PC-3 (cell line): ENCODE data around the gene AGAP1. TPM values are rescaled to one million over a fixed set of nuclear protein-coding genes. Genes with fewer than 3 reads are reported as not detected.

Source experiments
- ATAC-seq: fragments of 200-7000 bp; cut with Tn5 transposase; 2 replicates; pipeline ENCODE4 v1.9.1; 2020; ENCODE audit warnings: mild to moderate bottlenecking, moderate library complexity
- BruUV-seq: library from RNA; stranded (reverse); fragments of 400-500 nt; replicated peaks from 2 replicates; lab custom pipeline; 2021; lab: Mats Ljungman, UMichigan
- CTCF ChIA-PET: fragments of 300-600 bp; sonication (Branson Sonifier 250); formaldehyde crosslinking; loops from one replicate; lab custom pipeline; 2022; ENCODE audit warnings: antibody characterized with exemption; lab: Charles Lee
- POLR2A ChIA-PET: fragments of 300-600 bp; sonication (Branson Sonifier 250); formaldehyde crosslinking; loops from one replicate; lab custom pipeline; 2022; ENCODE audit warnings: antibody characterized with exemption; ENCODE audit not compliant: unreplicated experiment; lab: Charles Lee
- DNase-seq: peaks from one replicate; pipeline ENCODE4 v3.0.0-alpha.2; 2015
- H2AFZ ChIP-seq: fragments of 300-600 bp; sonication (generic); 2 replicates; pipeline ENCODE4 v1.6.0; 2016; ENCODE audit warnings: antibody characterized with exemption, low read length
- H3F3A ChIP-seq: fragments of 300-600 bp; sonication (generic); one replicate; pipeline ENCODE4 v1.6.0; 2017; ENCODE audit warnings: antibody characterized with exemption, low read length, control low read depth, mild to moderate bottlenecking; ENCODE audit not compliant: unreplicated experiment
- H3K27ac ChIP-seq: fragments of 300-600 bp; sonication (generic); 2 replicates; pipeline ENCODE4 v1.5.1; 2016; ENCODE audit warnings: mild to moderate bottlenecking, low read length
- H3K27me3 ChIP-seq: fragments of 300-600 bp; sonication (generic); 2 replicates; pipeline ENCODE4 v1.6.1; 2016; ENCODE audit warnings: low read length, mixed read lengths
- H3K36me3 ChIP-seq: fragments of 300-600 bp; sonication (generic); 2 replicates; pipeline ENCODE4 v1.6.1; 2016; ENCODE audit warnings: low read depth, mixed run types, low read length, mixed read lengths
- H3K4me1 ChIP-seq: fragments of 300-600 bp; sonication (generic); 2 replicates; pipeline ENCODE4 v1.5.1; 2016; ENCODE audit warnings: low read length; ENCODE audit not compliant: insufficient read depth
- H3K4me2 ChIP-seq: fragments of 300-600 bp; sonication (generic); 2 replicates; pipeline ENCODE4 v1.6.0; 2016; ENCODE audit warnings: low read length
- H3K4me3 ChIP-seq: fragments of 300-600 bp; sonication (generic); 2 replicates; pipeline ENCODE4 v1.5.1; 2016; ENCODE audit warnings: mild to moderate bottlenecking, low read length, mixed read lengths
- H3K79me2 ChIP-seq: fragments of 300-600 bp; sonication (generic); 2 replicates; pipeline ENCODE4 v1.6.1; 2017; ENCODE audit warnings: low read length, mixed read lengths
- H3K9ac ChIP-seq: fragments of 300-600 bp; sonication (generic); 2 replicates; pipeline ENCODE4 v1.6.0; 2016; ENCODE audit warnings: mild to moderate bottlenecking, low read length
- H3K9me2 ChIP-seq: fragments of 300-600 bp; sonication (generic); replicated peaks from 2 replicates; pipeline ENCODE4 v1.6.1; 2016; ENCODE audit warnings: mixed run types, low read length, mixed read lengths
- H3K9me3 ChIP-seq: fragments of 300-600 bp; sonication (generic); 2 replicates; pipeline ENCODE4 v1.6.1; 2016; ENCODE audit warnings: low read length, mixed read lengths
- H4K20me1 ChIP-seq: fragments of 300-600 bp; sonication (generic); 2 replicates; pipeline ENCODE4 v1.6.1; 2016; ENCODE audit warnings: low read length, mixed read lengths
- CTCF ChIP-seq: fragments of 300-600 bp; sonication (generic); conservative IDR thresholded peaks from 2 replicates; pipeline ENCODE4 v1.5.1; 2017; ENCODE audit warnings: antibody characterized with exemption, low read depth, mild to moderate bottlenecking, low read length
- EZH2 ChIP-seq: fragments of 300-600 bp; sonication (generic); IDR thresholded peaks from one replicate; pipeline ENCODE4 v1.6.1; 2017; ENCODE audit warnings: antibody characterized with exemption, mild to moderate bottlenecking, low read length; ENCODE audit not compliant: unreplicated experiment
- EZH2phosphoT487 ChIP-seq: fragments of 300-600 bp; sonication (generic); IDR thresholded peaks from 2 replicates; pipeline ENCODE4 v1.6.1; 2018; ENCODE audit warnings: mild to moderate bottlenecking, antibody characterized with exemption, low read length, borderline replicate concordance
- intact Hi-C: fragments of 100-400 bp; cut with micrococcal nuclease; formaldehyde crosslinking; loops from 2 replicates; pipeline ENCODE4 v1.9.0; 2023
- total RNA-seq: library from RNA; depleted of rRNA; stranded (reverse); fragments of >200 nt; gene quantifications from 2 replicates; pipeline ENCODE4 v1.2.3, GENCODE V29; 2014

AGAP1 gene
- total RNA-seq, 1 experiment from 2014 or later = 31.0 TPM

- ATAC-seq = no peak
- intact Hi-C loops = no loop called here
These were observed 548.2 kb downstream of the AGAP1 start for GRCh38 chr2:236042087-236042486.

GRCh38 chr2:236044191-236044590 is 550.3 kb downstream of the AGAP1 start:
- no peak for DNase-seq
- ChIA-PET CTCF (no interaction called here), POLR2A (interaction anchor here (0.6 kb wide), 1 partner anchor 154 kb away, joined by 3 read pairs; no protein-coding TSS in a partner anchor)
- H3K4me1 ChIP-seq = peaks cover 30% of the 10 kb centered on the region
- no peaks in the 10 kb centered on the region for H3K9me3 ChIP-seq
- no peaks in the 10 kb centered on the region for H3K27me3 ChIP-seq
- H3K9me2 ChIP-seq = no peaks in the 10 kb centered on the region
- H3K9ac ChIP-seq = no peak overlapping the region
- no peak overlapping the region for H3K4me2 ChIP-seq
- no peak overlapping the region for H2AFZ ChIP-seq
- ATAC-seq = no peak
- BruUV-seq = no TSS peak
- no peaks in the 10 kb centered on the region for H3F3A ChIP-seq
- no peak overlapping the region for H3K27ac ChIP-seq
- H3K36me3 ChIP-seq = peaks cover 3% of the 10 kb centered on the region; the same call in 1 of the 2 replicates
- H3K79me2 ChIP-seq = no peaks in the 10 kb centered on the region
- H3K4me3 ChIP-seq = no peak overlapping the region
- intact Hi-C loops = no loop called here
- TF ChIP-seq EZH2 = no peak
- no peak for TF ChIP-seq CTCF
- TF ChIP-seq EZH2phosphoT487 = no peak
- no peaks in the 10 kb centered on the region for H4K20me1 ChIP-seq

More at GRCh38 chr2:236042087-236042486, 548.2 kb downstream of the AGAP1 start:
- no peaks in the 10 kb centered on the region; the same call in 1 of the 2 replicates for H3K36me3 ChIP-seq
- no peaks in the 10 kb centered on the region for H3K27me3 ChIP-seq
- no peak overlapping the region for H3K27ac ChIP-seq
- H3K4me2 ChIP-seq = no peak overlapping the region
- no TSS peak for BruUV-seq
- H2AFZ ChIP-seq = no peak overlapping the region
- peaks cover 15% of the 10 kb centered on the region for H3K4me1 ChIP-seq
- no peaks in the 10 kb centered on the region for H3K9me3 ChIP-seq
- H4K20me1 ChIP-seq = no peaks in the 10 kb centered on the region
- POLR2A ChIA-PET = no interaction called here
- no peak for DNase-seq
- TF ChIP-seq EZH2 (no peak), CTCF (no peak), EZH2phosphoT487 (no peak)
- H3F3A ChIP-seq = no peaks in the 10 kb centered on the region
- CTCF ChIA-PET = interaction anchor here (0.6 kb wide), 1 partner anchor 276 kb away, joined by 4 read pairs; no protein-coding TSS in a partner anchor
- H3K4me3 ChIP-seq = no peak overlapping the region
- no peaks in the 10 kb centered on the region for H3K79me2 ChIP-seq
- no peaks in the 10 kb centered on the region for H3K9me2 ChIP-seq
- H3K9ac ChIP-seq = no peak overlapping the region
